Spleen (tissue), 11 donors: Measurements from ENCODE around the gene TOPORS. TPM values are rescaled to one million over a fixed set of nuclear protein-coding genes. Genes with fewer than 3 reads are reported as not detected.
A peak's percentile ranks its signal among the peaks of the same experiment; 100 is the strongest.

Source experiments
- DNase-seq: peaks from one replicate; pipeline ENCODE4 v3.0.0-alpha.2; 2020
- H3K27ac ChIP-seq, 8 donors: fragments of 200-600 bp; sonication (generic) in 7 of 8; 1 replicate in 4 of 8; 2 replicates in 4 of 8; pipeline versions ENCODE4 v1.5.0 to v1.8.0; 2016 to 2021; ENCODE audit warnings: inconsistent platforms in 4 of 8, mild to moderate bottlenecking in 4 of 8, moderate library complexity in 1 of 8
- H3K27me3 ChIP-seq, 7 donors: fragments of 200-600 bp; sonication (generic) in 6 of 7; replicated peaks in 1 of 7; 1 replicate in 4 of 7; 2 replicates in 3 of 7; pipeline versions ENCODE4 v1.5.0 to v1.8.0; 2016 to 2021; ENCODE audit warnings: inconsistent platforms in 3 of 7, mild to moderate bottlenecking in 1 of 7
- H3K36me3 ChIP-seq, 6 donors: fragments of 200-600 bp; sonication (generic) in 5 of 6; 1 replicate in 4 of 6; 2 replicates in 2 of 6; pipeline versions ENCODE4 v1.5.0 to v1.8.0; 2016 to 2021; ENCODE audit warnings: inconsistent platforms in 2 of 6
- H3K4me1 ChIP-seq, 6 donors: fragments of 200-600 bp; sonication (generic) in 5 of 6; 1 replicate in 3 of 6; 2 replicates in 3 of 6; pipeline versions ENCODE4 v1.5.0 to v1.8.0; 2016 to 2021; ENCODE audit warnings: inconsistent platforms in 3 of 6
- H3K4me3 ChIP-seq, 8 donors: fragments of 200-600 bp; sonication (generic) in 7 of 8; 1 replicate in 4 of 8; 2 replicates in 4 of 8; pipeline versions ENCODE4 v1.5.0 to v1.8.0; 2016 to 2021; ENCODE audit warnings: inconsistent platforms in 4 of 8, mild to moderate bottlenecking in 4 of 8, moderate library complexity in 2 of 8
- H3K9me3 ChIP-seq, 8 donors: fragments of 200-600 bp; sonication (generic) in 7 of 8; 1 replicate in 4 of 8; 2 replicates in 4 of 8; pipeline versions ENCODE4 v1.5.0 to v1.8.0; 2016 to 2021; ENCODE audit warnings: inconsistent platforms in 4 of 8
- CTCF ChIP-seq, 11 experiments: fragments of 200-600 bp in 7 of 11; fragments of 450-650 bp in 4 of 11; sonication (generic) in 4 of 11; IDR thresholded peaks in 8 of 11; conservative IDR thresholded peaks in 3 of 11; 1 replicate in 7 of 11; 2 replicates in 4 of 11; pipeline versions ENCODE4 v1.4.0 to v1.8.0; 2016 to 2021; ENCODE audit warnings: antibody characterized with exemption in 11 of 11, inconsistent platforms in 4 of 11, mild to moderate bottlenecking in 1 of 11
- POLR2A ChIP-seq, 3 donors: fragments of 450-650 bp; IDR thresholded peaks; one replicate each; pipeline ENCODE4 v1.5.1; 2017; ENCODE audit warnings: antibody characterized with exemption in 3 of 3, mild to moderate bottlenecking in 1 of 3
- POLR2AphosphoS5 ChIP-seq, 3 donors: sonication (generic); formaldehyde crosslinking; IDR thresholded peaks; one replicate each; pipeline ENCODE4 v1.5.1; 2017; ENCODE audit warnings: antibody characterized with exemption in 3 of 3
- WGBS, 5 donors: extraction: QIAGEN DNeasy Blood & Tissue Kit in 3 of 5; methylation state at CpG; one replicate each; pipeline versions ENCODE4 v1.1.5 to v1.1.7; 2013 to 2018; 5-methylcytosine and 5-hydroxymethylcytosine counted together
- intact Hi-C: fragments of 100-400 bp; cut with DNase I; formaldehyde crosslinking; loops from one replicate; pipeline ENCODE4 v1.15.0; 2023; ENCODE audit warnings: low total_unique reads
- polyA plus RNA-seq, 3 donors: library from polyadenylated mRNA; stranded (reverse); fragments of 200-250 nt; gene quantifications; one replicate each; pipeline ENCODE4 v1.2.1, GENCODE V29; 2013
- total RNA-seq, 7 donors: library from RNA; depleted of rRNA in 3 of 7; stranded (reverse); fragments of >200 nt in 3 of 7; fragmentation: NEBNext Ultra II Directional in 4 of 7; extraction: Animal tissue kit (Norgen Biotek cat#: 25700) in 4 of 7; gene quantifications; one replicate each; pipeline versions ENCODE4 v1.1.0 to v1.2.1, GENCODE V29; 2016 to 2021
- donor health status: healthy with polysubstance abuse.
- donor health status: DM: no; HTN: no; CAD: no; lungs with moderate emphysema.
- donor health status: DM: no; HTN: no; CAD: no.
- donor health status: Bipolar disorder and iron deficiency.
- donor health status: healthy.
- donor health status: DM: no; HTN: no; CAD: no.
- donor health status: DM: yes; HTN: yes; CAD: no.

TOPORS gene
- total and polyA plus RNA-seq, 10 donors, result 5.2 to 28.7 (median 15.8) TPM

DNA sequence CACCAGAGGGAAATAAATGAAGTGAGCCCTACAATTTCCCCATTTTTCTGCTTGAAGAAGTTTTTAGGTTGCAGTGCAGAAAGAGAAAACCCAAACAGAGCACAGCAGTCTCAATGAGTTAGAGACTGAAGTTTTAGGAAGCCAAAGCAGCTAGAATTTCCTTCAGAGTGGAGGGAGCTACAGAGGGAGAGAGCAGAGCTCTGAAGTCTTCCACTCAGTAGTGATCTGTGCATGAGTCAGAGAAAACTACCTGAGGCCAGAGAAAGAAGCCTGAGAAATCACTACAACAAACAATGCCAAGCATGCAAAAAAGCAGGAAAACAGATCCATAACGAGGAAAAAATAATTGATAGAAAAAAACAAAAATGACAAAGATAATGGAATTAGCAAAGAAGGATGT is 38.5 kb upstream of the TOPORS start:
- no peaks in the 10 kb centered on the region for H3K27me3 ChIP-seq
- H3K4me1 ChIP-seq, result peaks cover 0 to 7% (median 0%) of the 10 kb centered on the region in 6 donors
- DNase-seq, result no peak
- H3K4me3 ChIP-seq, result no peak overlapping the region
- WGBS, 5 donors, result 68 to 83% (median 77%) methylated on average over 1 of the region's 1 CpG
- intact Hi-C loops, result no loop called here
- TF ChIP-seq CTCF (IDR thresholded peaks at IDR 0.05 in 8 of 11, conservative IDR thresholded peaks at IDR 0.05 in 3 of 11), result no peak
- TF ChIP-seq POLR2A (IDR thresholded peaks at IDR 0.05), result no peak
- TF ChIP-seq POLR2AphosphoS5 (IDR thresholded peaks at IDR 0.05), result no peak
- no peak overlapping the region for H3K27ac ChIP-seq
- H3K9me3 ChIP-seq, result no peaks in the 10 kb centered on the region
- H3K36me3 ChIP-seq, result no peaks in the 10 kb centered on the region

- Histone ChIP-seq H3K27me3 (no peaks in the 10 kb centered on the region), H3K27ac (no peak overlapping the region), H3K4me1 (peaks cover 0 to 7% (median 0%) of the 10 kb centered on the region in 6 donors), H3K4me3 (no peak overlapping the region), H3K9me3 (no peaks in the 10 kb centered on the region), H3K36me3 (no peaks in the 10 kb centered on the region)
- intact Hi-C loops, result no loop called here
- TF ChIP-seq POLR2AphosphoS5 (IDR thresholded peaks at IDR 0.05) (no peak), POLR2A (IDR thresholded peaks at IDR 0.05) (no peak), CTCF (IDR thresholded peaks at IDR 0.05 in 8 of 11, conservative IDR thresholded peaks at IDR 0.05 in 3 of 11) (no peak)
- no peak for DNase-seq
- 35 to 67% (median 46%) methylated on average over 2 of the region's 2 CpGs for WGBS, 5 donors
Measured at GRCh38 chr9:32590476-32590875, 38.1 kb upstream of the TOPORS start.

DNA sequence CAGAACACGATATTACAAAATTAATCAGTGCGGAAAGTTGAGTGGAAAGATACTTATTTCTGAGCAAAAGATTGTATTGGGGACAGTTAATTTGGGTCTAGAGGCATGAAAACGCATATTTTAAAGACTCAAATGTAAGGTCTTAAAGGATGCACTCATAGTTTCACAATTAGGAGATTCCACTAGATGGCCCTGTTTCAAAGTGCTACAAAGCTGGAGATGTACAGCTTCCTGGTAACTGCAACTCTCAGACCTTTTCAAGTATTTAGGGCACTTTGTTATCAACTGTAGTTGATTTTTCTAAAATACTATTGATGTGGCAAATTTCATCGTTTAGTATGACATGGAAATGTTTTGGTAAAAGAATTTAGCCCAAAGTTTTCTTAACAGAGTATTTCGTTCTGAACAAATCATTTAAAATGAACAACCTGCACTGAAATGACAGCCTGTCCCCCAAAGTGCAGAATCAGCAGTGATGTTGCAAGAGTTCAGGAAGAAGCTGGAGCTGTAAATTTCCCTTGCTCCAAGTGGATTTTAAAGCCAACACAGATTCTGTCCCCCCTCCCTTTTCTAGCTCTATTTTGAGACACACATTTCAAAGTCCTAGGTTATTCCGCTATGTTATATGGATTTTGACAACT is 36.8 kb upstream of the TOPORS start:
- Histone ChIP-seq H3K27me3 (peaks cover 0 to 5% (median 0%) of the 10 kb centered on the region in 7 donors), H3K9me3 (no peaks in the 10 kb centered on the region), H3K4me3 (no peak overlapping the region), H3K36me3 (no peaks in the 10 kb centered on the region), H3K27ac (no peak overlapping the region), H3K4me1 (peaks cover 0 to 7% (median 0%) of the 10 kb centered on the region in 6 donors)
- TF ChIP-seq CTCF (IDR thresholded peaks at IDR 0.05 in 8 of 11, conservative IDR thresholded peaks at IDR 0.05 in 3 of 11), result peak in 8 of 11 experiments; percentile 8 to 57 (median 39)
- no peak for TF ChIP-seq POLR2AphosphoS5 (IDR thresholded peaks at IDR 0.05)
- no peak for DNase-seq
- intact Hi-C loops, result no loop called here
- 44 to 48% (median 45%) methylated on average over 6 of the region's 6 CpGs for WGBS, 5 donors

DNA sequence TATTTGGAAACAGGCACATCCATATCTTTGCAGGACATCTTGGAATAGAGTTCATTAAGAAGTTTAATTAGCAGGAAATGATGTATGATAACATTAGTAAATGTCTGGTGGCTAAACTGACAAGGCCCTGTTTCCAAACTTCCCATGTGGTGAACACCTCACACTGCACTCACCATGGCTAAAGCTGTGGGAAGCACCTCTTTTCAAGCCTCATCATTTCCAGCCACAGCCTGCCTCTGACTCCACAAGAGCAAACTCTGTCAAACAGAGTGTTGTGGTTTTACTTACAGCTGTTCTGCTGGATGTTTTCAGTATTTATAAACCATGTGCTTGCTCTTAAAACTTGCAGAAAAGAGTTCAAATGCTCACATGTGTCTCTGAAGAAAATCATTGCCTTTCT is 35.5 kb upstream of the TOPORS start:
- no peak for TF ChIP-seq CTCF (IDR thresholded peaks at IDR 0.05 in 8 of 11, conservative IDR thresholded peaks at IDR 0.05 in 3 of 11)
- no peak for TF ChIP-seq POLR2AphosphoS5 (IDR thresholded peaks at IDR 0.05)
- TF ChIP-seq POLR2A (IDR thresholded peaks at IDR 0.05), result no peak
- no peak for DNase-seq
- Histone ChIP-seq H3K36me3 (no peaks in the 10 kb centered on the region), H3K27ac (no peak overlapping the region), H3K4me3 (no peak overlapping the region), H3K27me3 (peaks cover 0 to 6% (median 0%) of the 10 kb centered on the region in 7 donors), H3K4me1 (peaks cover 0 to 7% (median 0%) of the 10 kb centered on the region in 6 donors), H3K9me3 (no peaks in the 10 kb centered on the region)
- intact Hi-C loops, result loop anchor here (2.0 kb wide), 1 partner anchor 379 kb away; no protein-coding TSS in a partner anchor
